ENCODE results near the gene FIBP. TPM values are rescaled to one million over a fixed set of nuclear protein-coding genes. Genes with fewer than 3 reads are reported as not detected.
A peak's percentile ranks its signal among the peaks of the same experiment; 100 is the strongest.

The FIBP gene
- total RNA-seq (2021; fragmentation: NEBNext Ultra II Directional; extraction: Animal tissue kit (Norgen Biotek cat#: 25700)) (74.3 and 79.9 TPM in 2 replicates), polyA plus RNA-seq (2011; rRNA removed) (173 and 184 TPM in 2 replicates), polyA minus RNA-seq (2011; rRNA and poly(A)+ RNA removed) (87.2 and 105 TPM in 2 replicates)
- polyA plus RNA-seq (2011; cell fraction: cytosol; rRNA removed) = 127 TPM
- 233 TPM for polyA plus RNA-seq (2011; cell fraction: nucleus; rRNA removed)
- polyA plus RNA-seq (2012, experiment 1 of 2) = 82.7 to 114 TPM (median 111 TPM) in 4 replicates
- polyA plus RNA-seq (2012, experiment 2 of 2) = 151 TPM
- polyA plus RNA-seq (2013, experiment 1 of 2) = 79.7 TPM
- polyA plus RNA-seq (2013, experiment 2 of 2) = 83.5 TPM
- 89.1 TPM for polyA minus RNA-seq (2011; cell fraction: cytosol; rRNA and poly(A)+ RNA removed)
- 101 TPM for polyA minus RNA-seq (2011; cell fraction: nucleus; rRNA and poly(A)+ RNA removed)
- long read RNA-seq, experiment 1, transcript FIBP-201 (10 exons, 1,261 nt) = minor isoform, 8 of 83 reads
- long read RNA-seq, experiment 1, transcript FIBP-202 (10 exons, 1,248 nt) = major isoform, 40 of 83 reads
- long read RNA-seq, experiment 1, partial matches to known transcripts = 20 of 83 reads
- long read RNA-seq, experiment 1, other reads (novel, unspliced or antisense) = 15 of 83 reads
- long read RNA-seq, experiment 2, transcript FIBP-201 (10 exons, 1,261 nt) = minor isoform, 9 of 147 reads
- long read RNA-seq, experiment 2, transcript FIBP-202 (10 exons, 1,248 nt) = major isoform, 120 of 147 reads
- long read RNA-seq, experiment 2, partial matches to known transcripts = 12 of 147 reads
- long read RNA-seq, experiment 2, other reads (novel, unspliced or antisense) = 4 of 147 reads

GRCh38 chr11:65888163-65888814, at the start of gene FIBP:
Gene FIBP, minus strand, starts transcription at chr11:65888471. Its CDS starts 53 bp downstream, at chr11:65888418.
- peaks cover 0 to 27% (median 12%) of the 10 kb centered on the region in 4 experiments; a peak in 5 of 7 replicates for H3K4me1 ChIP-seq (replicated peaks in 1 of 4; ENCODE audit: control insufficient read depth in 3 of 4, insufficient read depth in 4 of 4, low read length in 3 of 4)
- H3K23ac ChIP-seq (ENCODE audit: insufficient read length) = no peak within 1 kb of the TSS
- H3K4me2 ChIP-seq (ENCODE audit: insufficient read depth in 1 of 2, low read depth in 2 of 2, low read length in 2 of 2) = peak within 1 kb of the TSS; percentile 94 to 97
- POLR2A ChIA-PET (ENCODE audit: partially characterized antibody) = interaction anchor here (0.7 to 39.7 kb wide), 18 partner anchors 9 to 383 kb away, joined by 3 to 1071 read pairs (median 3); partner anchors contain the start of genes BANF1, CFL1, EFEMP2 and KAT5
- 2% methylated on average over 32 of the region's 57 CpGs; no CpG with 5 or more reads in 1 of the 2 experiments for WGBS, 2 experiments (ENCODE audit: extremely low coverage in 1 of 2, insufficient coverage in 1 of 2, insufficient read length in 1 of 2, insufficient replicate concordance in 2 of 2, low coverage in 1 of 2, low lambda C conversion rate in 2 of 2, missing lambda C conversion rate in 1 of 2)
- H3K9ac ChIP-seq (replicated peaks in 1 of 4; ENCODE audit: extremely low read depth in 1 of 4, low read depth in 3 of 4, low read length in 3 of 4) = peak within 1 kb of the TSS in 3 of 4 experiments; percentile 58 to 71 (median 69); a peak in 5 of 7 replicates
- peaks cover 8 to 18% (median 15%) of the 10 kb centered on the region in 4 experiments; a peak in 7 of 8 replicates for H3K36me3 ChIP-seq (ENCODE audit: control insufficient read depth in 2 of 4, insufficient read depth in 4 of 4, low read length in 3 of 4)
- peaks cover 0 to 4% of the 10 kb centered on the region in 2 experiments; a peak in 1 of 4 replicates for H3K79me2 ChIP-seq (ENCODE audit: control insufficient read depth in 1 of 2, insufficient read depth in 2 of 2, low read length in 2 of 2)
- no peak within 1 kb of the TSS for H3K4ac ChIP-seq (replicated peaks; ENCODE audit: insufficient read length, low read depth, low read length)
- peak within 1 kb of the TSS; percentile 75 for H3K27ac ChIP-seq (ENCODE audit: low read depth, low read length)
- no peak within 1 kb of the TSS; the same call in 1 of the 2 replicates for H2BK12ac ChIP-seq (ENCODE audit: low read depth, low read length)
- peak within 1 kb of the TSS; percentile 90; the same call in 1 of the 2 replicates for H4K8ac ChIP-seq (ENCODE audit: extremely low read depth, insufficient read depth, low read length)
- peak within 1 kb of the TSS; percentile 73 to 84 (median 79) for H3K4me3 ChIP-seq (ENCODE audit: extremely low read depth in 1 of 4, insufficient read depth in 2 of 4, low read depth in 3 of 4, low read length in 4 of 4)
- no peak within 1 kb of the TSS for H2BK20ac ChIP-seq (ENCODE audit: low read length)
- peak within 1 kb of the TSS; percentile 59 for H3K56ac ChIP-seq (replicated peaks; ENCODE audit: insufficient read length, low read depth, low read length)
- H2BK120ac ChIP-seq (replicated peaks; ENCODE audit: low read depth, low read length) = no peak within 1 kb of the TSS
- CTCF ChIA-PET (ENCODE audit: partially characterized antibody) = interaction anchor here (0.6 to 19.6 kb wide), 49 partner anchors 11 to 380 kb away, joined by 3 to 283 read pairs (median 6); partner anchors contain the start of genes AP5B1, BANF1, CFL1 and CTSW
- DNase-seq (ENCODE audit: low read depth in 1 of 2, low spot score in 2 of 2) (peak; percentile 87 to 98), FAIRE-seq (no peak)
- peak within 1 kb of the TSS; percentile 95 for H4K91ac ChIP-seq (replicated peaks; ENCODE audit: insufficient read length, low read length)
- peak within 1 kb of the TSS; percentile 29; the same call in 1 of the 2 replicates for H2AFZ ChIP-seq (ENCODE audit: low read length)
- H3K27me3 ChIP-seq (replicated peaks in 1 of 4; ENCODE audit: control insufficient read depth in 3 of 4, extremely low read depth in 1 of 4, insufficient read depth in 3 of 4, low read length in 3 of 4) = peaks cover 0 to 14% (median 8%) of the 10 kb centered on the region in 4 experiments; a peak in 6 of 7 replicates
- H3K23me2 ChIP-seq (ENCODE audit: low read depth, low read length) = peaks cover 25% of the 10 kb centered on the region
- peak within 1 kb of the TSS; percentile 87 for H2BK5ac ChIP-seq (ENCODE audit: low read depth, low read length)
- peaks cover 7 to 9% of the 10 kb centered on the region in 2 experiments for H4K20me1 ChIP-seq (replicated peaks in 1 of 2; ENCODE audit: control insufficient read depth in 1 of 2, insufficient read depth in 2 of 2, low read length in 2 of 2)
- no peaks in the 10 kb centered on the region for H3K79me1 ChIP-seq (ENCODE audit: low read depth, low read length)
- H3K18ac ChIP-seq (ENCODE audit: extremely low read depth, low read length) = peak within 1 kb of the TSS; percentile 87
- H2BK15ac ChIP-seq (ENCODE audit: low read length) = peak within 1 kb of the TSS; percentile 92; the same call in 1 of the 2 replicates
- H2AK5ac ChIP-seq (ENCODE audit: low read depth, low read length) = no peak within 1 kb of the TSS
- no peaks in the 10 kb centered on the region for H3K9me3 ChIP-seq (ENCODE audit: insufficient read depth in 2 of 2, low read depth in 1 of 2, low read length in 1 of 2)
- H4K5ac ChIP-seq (ENCODE audit: insufficient read length, low read depth, low read length) = peak within 1 kb of the TSS; percentile 89
- H3K14ac ChIP-seq (ENCODE audit: insufficient read length) = no peak within 1 kb of the TSS
- TF ChIP-seq RXRA (IDR thresholded peaks at IDR 0.05; ENCODE audit: insufficient read depth, low read depth, low read length) = no peak
- TF ChIP-seq TAF1 (IDR thresholded peaks at IDR 0.05; ENCODE audit: low read depth, low read length) = peak; percentile 77
- no peak; the same call in 1 of the 2 replicates for TF ChIP-seq SP4 (IDR thresholded peaks at IDR 0.05; ENCODE audit: low read length)
- peak; percentile 89 for TF ChIP-seq PHF8 (conservative IDR thresholded peaks at IDR 0.05; ENCODE audit: low read depth, low read length)
- no peak for TF ChIP-seq EZH2 (IDR thresholded peaks at IDR 0.05; ENCODE audit: low read depth, low read length, severe bottlenecking)
